Effector memory CD4-positive, alpha-beta T cell (primary cell): ENCODE results near the gene CLDN2.
"Not testable (repeated sequence)": the region's sequence is repeated elsewhere in the genome, so short reads cannot be mapped to it uniquely, and the experiment has no call there.

ENCODE experiments used
- DNase-seq, 3 donors: peaks; one replicate each; pipeline ENCODE4 v3.0.0-alpha.2; 2020
- H3K27ac ChIP-seq: 2 replicates; pipeline ENCODE4 v1.7.0; 2013; ENCODE audit warnings: mild to moderate bottlenecking, low read length, moderate library complexity; ENCODE audit not compliant: insufficient read depth, poor library complexity, severe bottlenecking
- H3K27me3 ChIP-seq: replicated peaks from 2 replicates; pipeline ENCODE4 v1.7.0; 2013; ENCODE audit warnings: mild to moderate bottlenecking, low read length; ENCODE audit not compliant: insufficient read depth, control insufficient read depth, poor library complexity, severe bottlenecking
- H3K36me3 ChIP-seq: 2 replicates; pipeline ENCODE4 v1.7.0; 2013; ENCODE audit warnings: mild to moderate bottlenecking, low read length, moderate library complexity; ENCODE audit not compliant: control insufficient read depth, insufficient read depth
- H3K4me1 ChIP-seq: 2 replicates; pipeline ENCODE4 v1.7.0; 2013; ENCODE audit warnings: low read length, mild to moderate bottlenecking; ENCODE audit not compliant: control insufficient read depth, insufficient read depth, poor library complexity, severe bottlenecking
- H3K4me3 ChIP-seq: 2 replicates; pipeline ENCODE4 v1.7.0; 2013; ENCODE audit warnings: low read length, low read depth, mild to moderate bottlenecking; ENCODE audit not compliant: insufficient read depth, poor library complexity, severe bottlenecking
- H3K9me3 ChIP-seq: 2 replicates; pipeline ENCODE4 v1.7.0; 2013; ENCODE audit warnings: mild to moderate bottlenecking, low read length, moderate library complexity; ENCODE audit not compliant: control insufficient read depth
- total RNA-seq, 3 donors: gene quantifications; one replicate each; lab custom pipeline; 2026; lab: John Stamatoyannopoulos, UW

The CLDN2 gene, protein sequence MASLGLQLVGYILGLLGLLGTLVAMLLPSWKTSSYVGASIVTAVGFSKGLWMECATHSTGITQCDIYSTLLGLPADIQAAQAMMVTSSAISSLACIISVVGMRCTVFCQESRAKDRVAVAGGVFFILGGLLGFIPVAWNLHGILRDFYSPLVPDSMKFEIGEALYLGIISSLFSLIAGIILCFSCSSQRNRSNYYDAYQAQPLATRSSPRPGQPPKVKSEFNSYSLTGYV
- 0 reads per million in 3 donors for total RNA-seq

DNA sequence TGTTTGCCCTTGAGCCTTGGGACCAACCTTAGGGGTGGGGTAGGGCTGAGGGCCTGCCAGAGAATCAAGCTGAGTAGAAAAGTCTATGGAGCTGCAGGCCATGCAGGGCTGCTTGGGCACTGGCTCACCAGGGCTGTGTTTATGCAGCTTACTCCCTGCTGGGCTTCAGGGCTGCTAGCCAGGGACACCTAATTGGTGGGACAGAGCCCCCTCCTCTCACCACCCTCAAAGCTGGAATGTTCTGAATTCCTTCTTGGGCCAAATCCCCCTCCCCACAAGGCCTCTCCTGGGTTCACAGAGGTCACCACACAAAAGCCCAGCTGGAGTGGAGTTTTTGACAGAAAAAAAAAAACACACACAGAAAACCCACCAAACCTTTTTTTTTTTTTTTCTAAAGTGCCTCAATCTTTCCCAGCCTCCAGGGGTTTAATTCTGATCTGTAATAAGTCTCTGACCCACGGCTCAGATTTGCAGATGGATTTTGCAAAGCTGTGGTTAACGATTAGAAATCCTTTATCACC lies at the start of gene CLDN2:
Gene CLDN2, plus strand, starts transcription at position 471 of the 521 bp plus-strand sequence. CDS start 7,827 bp downstream, outside the sequence.
- Histone ChIP-seq H3K4me1 (no peaks in the 10 kb centered on the region), H3K4me3 (no peak within 1 kb of the TSS), H3K27ac (no peak within 1 kb of the TSS), H3K9me3 (no peaks in the 10 kb centered on the region), H3K27me3 (no peaks in the 10 kb centered on the region), H3K36me3 (no peaks in the 10 kb centered on the region)
- DNase-seq = no peak

DNA sequence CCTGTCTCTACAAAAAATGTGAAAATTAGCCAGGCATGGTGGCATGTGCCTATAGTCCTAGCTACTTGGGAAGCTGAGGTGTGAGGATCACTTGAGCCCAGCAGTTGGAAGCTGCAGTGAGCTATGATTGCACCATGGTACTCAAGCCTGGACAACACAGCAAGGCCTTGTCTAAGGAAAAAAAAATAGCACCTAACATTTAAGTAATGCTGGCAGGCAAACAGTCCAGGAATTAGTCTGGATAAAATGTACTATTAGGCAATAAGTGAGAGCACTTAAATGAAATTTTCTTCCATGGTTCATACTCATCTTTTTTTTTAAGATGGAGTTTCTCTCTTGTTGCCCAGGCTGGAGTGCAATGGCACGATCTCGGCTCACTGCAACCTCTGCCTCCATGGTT lies 47.4 kb upstream of the CLDN2 start:
- H3K4me3 ChIP-seq, H3K4me1 ChIP-seq, H3K27me3 ChIP-seq, H3K27ac ChIP-seq, DNase-seq, H3K36me3 ChIP-seq, H3K9me3 ChIP-seq: not testable (repeated sequence)

DNA sequence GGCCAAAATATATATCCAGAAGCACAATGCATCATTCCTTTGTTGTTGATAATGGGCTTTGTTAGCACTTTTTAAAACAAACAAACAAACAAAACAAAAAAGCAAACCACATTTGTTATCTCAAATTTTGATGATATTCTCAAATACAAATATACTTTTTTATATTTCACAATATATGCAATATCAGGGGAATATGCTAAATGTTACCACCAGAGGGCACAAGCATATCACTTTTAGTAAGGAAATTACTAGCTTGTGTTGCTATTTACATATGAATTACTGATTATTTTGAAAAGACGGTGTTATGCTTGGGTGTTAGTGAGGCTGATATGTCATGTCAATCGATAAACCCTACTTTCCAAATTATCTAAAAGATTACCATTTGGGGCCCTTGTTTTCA lies 46.1 kb upstream of the CLDN2 start:
- no peaks in the 10 kb centered on the region for H3K27me3 ChIP-seq
- no peak overlapping the region for H3K4me3 ChIP-seq
- no peaks in the 10 kb centered on the region for H3K36me3 ChIP-seq
- H3K27ac ChIP-seq = no peak overlapping the region
- DNase-seq = no peak
- no peaks in the 10 kb centered on the region for H3K9me3 ChIP-seq
- H3K4me1 ChIP-seq = no peaks in the 10 kb centered on the region

DNA sequence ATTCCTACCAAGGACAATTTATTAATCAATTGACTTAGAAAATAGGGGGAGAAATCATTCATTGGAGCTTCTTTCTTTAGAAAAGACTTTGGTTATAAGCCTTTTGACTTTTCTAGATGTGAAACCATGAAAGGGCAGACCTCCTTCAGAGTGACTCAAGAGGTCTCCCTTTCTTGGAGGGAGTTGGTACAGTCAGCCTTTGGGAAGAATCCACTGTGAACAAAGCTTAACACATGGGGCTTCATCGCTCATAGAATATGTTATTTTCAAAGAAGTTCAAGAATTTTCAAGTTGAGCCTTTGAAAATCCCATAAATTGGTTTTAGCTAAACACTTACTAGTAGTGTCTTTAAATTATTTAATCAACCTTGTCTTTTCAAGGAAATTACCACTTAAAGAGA lies 45.1 kb upstream of the CLDN2 start:
- H3K27me3 ChIP-seq = no peaks in the 10 kb centered on the region
- H3K27ac ChIP-seq = no peak overlapping the region

DNA sequence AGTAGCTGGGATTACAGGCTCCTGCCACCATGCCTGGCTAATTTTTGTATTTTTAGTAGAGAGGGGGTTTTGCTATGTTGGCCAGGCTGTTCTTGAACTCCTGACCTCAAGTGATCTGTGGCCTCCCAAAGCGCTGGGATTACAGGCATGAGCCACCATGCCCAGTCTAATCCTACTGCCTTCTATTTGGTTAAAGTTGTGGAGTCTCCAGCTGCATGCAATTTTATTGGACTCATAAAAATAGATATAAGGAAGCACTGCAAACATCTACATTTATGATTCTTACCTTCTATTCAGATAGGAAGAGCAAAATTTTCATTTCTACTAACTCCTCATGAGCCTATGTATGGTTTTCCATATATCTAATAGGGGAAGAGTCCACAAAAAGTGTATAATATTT lies 30.7 kb upstream of the CLDN2 start:
- H3K4me1 ChIP-seq = no peaks in the 10 kb centered on the region
- no peak for DNase-seq
- peaks cover 3% of the 10 kb centered on the region for H3K27me3 ChIP-seq
- H3K4me3 ChIP-seq = no peak overlapping the region
- H3K27ac ChIP-seq = no peak overlapping the region
- no peaks in the 10 kb centered on the region for H3K36me3 ChIP-seq
- no peaks in the 10 kb centered on the region for H3K9me3 ChIP-seq

More for the DNA sequence above, 45.1 kb upstream of the CLDN2 start:
- Histone ChIP-seq H3K9me3 (no peaks in the 10 kb centered on the region), H3K4me3 (no peak overlapping the region), H3K4me1 (no peaks in the 10 kb centered on the region), H3K36me3 (no peaks in the 10 kb centered on the region)
- DNase-seq = no peak

DNA sequence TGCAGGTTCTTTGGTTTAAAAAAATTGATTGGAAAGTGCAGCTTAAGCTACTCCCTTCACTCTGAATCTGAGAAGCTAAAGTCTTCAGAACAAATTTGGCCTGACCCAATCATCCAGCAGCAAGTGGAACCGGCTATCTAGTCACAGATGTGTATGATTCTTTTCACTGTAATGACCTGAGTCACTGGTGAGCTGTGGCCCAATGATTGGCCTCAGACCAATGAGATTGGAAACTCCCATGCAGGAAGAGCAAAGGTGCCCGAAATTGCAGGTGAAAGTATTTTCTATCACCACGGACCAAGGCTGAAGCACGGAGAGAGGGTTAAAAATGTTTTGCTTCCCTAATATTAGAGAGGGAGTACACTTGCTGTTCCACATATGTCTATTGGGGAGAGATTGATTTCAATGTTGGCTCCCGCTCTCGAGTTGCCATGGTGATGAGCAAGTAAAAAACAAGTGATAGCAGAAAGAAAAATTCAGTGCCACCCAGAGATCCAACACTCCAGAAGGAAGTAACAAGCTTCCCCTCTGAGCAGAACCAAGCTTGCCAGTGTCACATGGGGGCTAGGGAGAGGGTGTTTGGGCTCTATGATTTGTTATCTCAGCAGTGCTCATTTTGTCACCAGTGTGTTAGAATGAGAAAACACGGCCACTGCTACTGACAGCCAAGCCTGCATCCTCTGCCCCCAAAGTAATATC lies 28.3 kb upstream of the CLDN2 start:
- Histone ChIP-seq H3K27ac (no peak overlapping the region), H3K4me3 (no peak overlapping the region), H3K4me1 (no peaks in the 10 kb centered on the region), H3K27me3 (peaks cover 3% of the 10 kb centered on the region), H3K36me3 (no peaks in the 10 kb centered on the region), H3K9me3 (no peaks in the 10 kb centered on the region)
- DNase-seq = no peak

DNA sequence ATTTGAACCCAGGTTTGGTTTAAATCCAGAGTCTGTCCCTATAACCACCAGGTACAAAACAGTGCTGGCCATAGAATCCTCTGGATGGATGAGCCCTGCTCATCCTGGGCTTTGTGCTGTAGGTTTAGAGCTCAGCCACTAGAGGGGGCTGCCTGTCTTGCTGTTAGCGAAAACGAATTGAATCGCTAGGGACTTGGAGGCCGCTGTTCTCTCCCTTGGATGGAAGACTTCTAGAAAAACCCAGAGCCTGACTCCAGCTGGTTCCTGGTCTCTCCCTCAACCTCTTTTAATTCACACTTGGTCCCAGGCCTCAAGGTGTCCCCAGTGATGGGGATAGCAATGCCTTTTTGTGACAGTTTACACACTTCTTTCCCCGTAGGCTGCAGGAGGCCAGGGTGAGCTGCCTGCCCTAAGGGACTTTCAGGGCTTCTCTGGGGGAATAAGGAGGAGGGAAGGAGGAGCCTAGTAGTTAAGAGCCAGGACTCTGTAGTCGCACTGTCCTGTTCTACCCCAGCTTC lies 25.8 kb upstream of the CLDN2 start:
- no peak overlapping the region for H3K4me3 ChIP-seq
- no peak overlapping the region for H3K27ac ChIP-seq
- no peaks in the 10 kb centered on the region for H3K36me3 ChIP-seq
- H3K9me3 ChIP-seq = no peaks in the 10 kb centered on the region
- peaks cover 3% of the 10 kb centered on the region for H3K27me3 ChIP-seq
- peak in 1 of 3 donors; percentile 17 for DNase-seq
- no peaks in the 10 kb centered on the region for H3K4me1 ChIP-seq

DNA sequence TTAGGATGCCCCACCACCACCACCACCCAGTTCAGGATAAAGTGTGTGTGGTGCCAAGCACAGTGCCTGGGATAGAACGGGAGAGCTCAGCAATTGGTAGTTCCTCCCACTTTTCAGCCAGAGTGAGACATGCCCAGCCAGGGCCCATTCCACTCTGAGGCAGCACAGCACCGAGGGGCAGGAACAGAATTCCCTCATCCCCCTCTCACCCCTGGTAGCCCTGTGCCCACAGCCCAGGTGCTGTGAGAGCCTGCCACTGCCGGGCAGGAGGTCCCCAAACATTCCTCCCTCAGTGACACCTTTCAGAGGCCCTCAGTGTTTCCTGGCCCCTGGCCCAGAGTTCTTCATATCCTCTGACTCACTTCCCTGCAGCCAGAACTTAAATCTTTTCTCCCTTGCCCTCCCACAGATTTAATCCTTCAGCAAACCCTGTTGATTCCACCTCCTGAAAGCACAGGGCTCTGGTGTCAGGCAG lies 25.2 kb upstream of the CLDN2 start:
- Histone ChIP-seq H3K27me3 (peaks cover 3% of the 10 kb centered on the region), H3K4me3 (no peak overlapping the region), H3K9me3 (no peaks in the 10 kb centered on the region), H3K27ac (no peak overlapping the region), H3K4me1 (no peaks in the 10 kb centered on the region), H3K36me3 (no peaks in the 10 kb centered on the region)
- DNase-seq = no peak

DNA sequence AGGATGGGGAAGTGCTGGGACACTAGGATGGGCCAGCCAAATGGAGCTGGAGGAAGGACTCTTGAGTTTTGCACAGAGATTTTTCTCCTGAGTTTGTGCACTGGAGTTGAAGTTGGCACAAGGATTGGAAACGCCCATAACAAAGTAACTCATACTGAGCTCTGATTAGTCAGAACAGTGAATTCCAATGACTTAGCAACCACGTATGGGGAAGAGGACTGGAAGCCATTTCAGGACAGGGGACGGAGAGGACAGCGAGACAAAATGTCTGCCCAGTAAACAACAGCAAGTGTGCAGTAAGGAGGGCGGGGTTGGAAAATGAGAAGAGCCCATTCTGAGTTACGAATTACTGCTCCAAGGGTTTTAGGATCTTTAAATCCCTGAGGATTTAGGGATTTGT lies 22.9 kb upstream of the CLDN2 start:
- no peaks in the 10 kb centered on the region for H3K36me3 ChIP-seq
- H3K4me3 ChIP-seq = no peak overlapping the region
- DNase-seq = no peak
- H3K9me3 ChIP-seq = no peaks in the 10 kb centered on the region
- no peak overlapping the region for H3K27ac ChIP-seq
- no peaks in the 10 kb centered on the region for H3K4me1 ChIP-seq
- peaks cover 3% of the 10 kb centered on the region for H3K27me3 ChIP-seq

DNA sequence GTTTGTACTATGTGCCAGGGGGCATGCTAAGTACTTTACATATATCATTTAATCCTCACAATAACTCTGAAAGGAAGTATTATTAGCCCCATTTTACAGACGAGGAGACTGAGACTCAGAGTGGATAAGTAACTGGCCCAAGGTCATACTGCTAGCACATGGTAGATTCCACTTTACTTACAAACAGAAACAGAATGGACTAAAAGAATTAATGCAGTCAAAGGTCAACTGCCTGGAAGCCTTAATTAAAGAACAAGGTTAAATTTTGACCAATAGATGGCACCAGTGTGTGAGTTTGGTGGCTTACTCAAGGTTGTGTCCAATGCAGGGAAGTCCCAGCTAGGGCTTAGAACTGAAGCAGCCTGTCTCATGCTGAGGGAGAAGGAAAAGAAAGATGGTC lies 21.7 kb upstream of the CLDN2 start:
- H3K27me3 ChIP-seq = no peaks in the 10 kb centered on the region
- DNase-seq = no peak
- H3K4me3 ChIP-seq = no peak overlapping the region
- H3K27ac ChIP-seq = no peak overlapping the region
- H3K36me3 ChIP-seq = no peaks in the 10 kb centered on the region
- no peaks in the 10 kb centered on the region for H3K9me3 ChIP-seq
- H3K4me1 ChIP-seq = no peaks in the 10 kb centered on the region
